GM23338 (cell line): ENCODE results near the gene MYO6.

Experiments
- CREB1 ChIP-seq: fragments of 250-450 bp; sonication (Bioruptor Pico); IDR thresholded peaks from 2 replicates; pipeline ENCODE4 v1.5.0; 2020; ENCODE audit warnings: low read depth, mild to moderate bottlenecking, moderate library complexity
- EZH2 ChIP-seq: fragments of 200-600 bp; sonication (generic); IDR thresholded peaks from one replicate; pipeline ENCODE4 v1.8.0; 2017; ENCODE audit warnings: antibody characterized with exemption, mild to moderate bottlenecking, low read depth; ENCODE audit not compliant: unreplicated experiment
- EZH2phosphoT487 ChIP-seq: fragments of 200-600 bp; sonication (generic); IDR thresholded peaks from one replicate; pipeline ENCODE4 v1.8.1; 2018; ENCODE audit warnings: antibody characterized with exemption; ENCODE audit not compliant: unreplicated experiment
- JUNB ChIP-seq: IDR thresholded peaks from one replicate; pipeline ENCODE4 v1.6.1; 2016; ENCODE audit warnings: antibody characterized with exemption; ENCODE audit not compliant: unreplicated experiment
- NANOG ChIP-seq: IDR thresholded peaks from 2 replicates; pipeline ENCODE4 v1.6.1; 2016; ENCODE audit warnings: antibody characterized with exemption, borderline replicate concordance
- POLR2AphosphoS5 ChIP-seq: IDR thresholded peaks from 2 replicates; pipeline ENCODE4 v1.6.1; 2016; ENCODE audit warnings: antibody characterized with exemption, low read depth
- STAT1 ChIP-seq: IDR thresholded peaks from one replicate; pipeline ENCODE4 v1.6.1; 2016; ENCODE audit warnings: antibody characterized with exemption; ENCODE audit not compliant: unreplicated experiment
- ZNF114 ChIP-seq: fragments of 250-450 bp; sonication (Bioruptor Pico); IDR thresholded peaks from 2 replicates; pipeline ENCODE4 v1.5.0; 2020; ENCODE audit warnings: mild to moderate bottlenecking, moderate library complexity
- ZNF331 ChIP-seq: fragments of 250-450 bp; sonication (Bioruptor Pico); IDR thresholded peaks from 2 replicates; pipeline ENCODE4 v1.5.0; 2020; ENCODE audit warnings: low read depth, mild to moderate bottlenecking, moderate library complexity
- TF ChIP-seq, protein P1 (sequence below): IDR thresholded peaks from one replicate; pipeline ENCODE4 v1.6.1; 2018; ENCODE audit warnings: antibody characterized with exemption; ENCODE audit not compliant: unreplicated experiment
- TF ChIP-seq, protein P2 (sequence below), 2 experiments: fragments of 200-600 bp in 1 of 2; sonication (generic) in 1 of 2; conservative IDR thresholded peaks; 2 replicates each; pipeline versions ENCODE4 v1.5.1 to v1.6.1; 2016 to 2017; ENCODE audit warnings: antibody characterized with exemption in 2 of 2, low read depth in 2 of 2, mild to moderate bottlenecking in 2 of 2, moderate library complexity in 1 of 2
- TF ChIP-seq, protein P3 (sequence below): IDR thresholded peaks from 2 replicates; pipeline ENCODE4 v1.6.1; 2016; ENCODE audit warnings: antibody characterized with exemption
- TF ChIP-seq, protein P4 (sequence below): fragments of 250-450 bp; sonication (Bioruptor Pico); IDR thresholded peaks from 2 replicates; pipeline ENCODE4 v1.5.0; 2020; ENCODE audit warnings: mild to moderate bottlenecking, moderate library complexity

DNA sequence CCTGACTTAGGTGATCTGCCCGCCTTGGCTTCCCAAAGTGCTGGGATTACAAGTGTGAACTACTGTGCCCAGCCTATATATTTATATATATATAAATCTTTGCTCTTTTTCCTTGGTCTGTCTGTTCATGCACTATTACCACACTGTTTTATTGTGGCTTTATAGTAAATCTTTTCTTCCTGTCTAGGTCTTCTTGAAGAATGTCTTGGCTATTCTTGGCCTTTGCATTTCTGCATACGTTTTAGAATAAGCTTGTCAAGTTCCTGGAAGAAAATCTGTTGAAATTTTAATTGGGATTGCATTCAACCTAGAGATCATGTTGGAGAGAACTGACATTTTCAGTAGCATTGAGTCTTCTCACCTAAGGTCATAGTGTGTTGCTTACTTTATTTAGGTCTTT lies 37.1 kb downstream of the MYO6 start:
- TF ChIP-seq EZH2 (no peak), EZH2phosphoT487 (no peak), POLR2AphosphoS5 (no peak), NANOG (no peak), CREB1 (CRISPR knock-in tag) (no peak), ZNF114 (CRISPR knock-in tag) (no peak), JUNB (no peak), ZNF331 (CRISPR knock-in tag) (no peak), STAT1 (no peak)
- TF ChIP-seq, protein P1, sequence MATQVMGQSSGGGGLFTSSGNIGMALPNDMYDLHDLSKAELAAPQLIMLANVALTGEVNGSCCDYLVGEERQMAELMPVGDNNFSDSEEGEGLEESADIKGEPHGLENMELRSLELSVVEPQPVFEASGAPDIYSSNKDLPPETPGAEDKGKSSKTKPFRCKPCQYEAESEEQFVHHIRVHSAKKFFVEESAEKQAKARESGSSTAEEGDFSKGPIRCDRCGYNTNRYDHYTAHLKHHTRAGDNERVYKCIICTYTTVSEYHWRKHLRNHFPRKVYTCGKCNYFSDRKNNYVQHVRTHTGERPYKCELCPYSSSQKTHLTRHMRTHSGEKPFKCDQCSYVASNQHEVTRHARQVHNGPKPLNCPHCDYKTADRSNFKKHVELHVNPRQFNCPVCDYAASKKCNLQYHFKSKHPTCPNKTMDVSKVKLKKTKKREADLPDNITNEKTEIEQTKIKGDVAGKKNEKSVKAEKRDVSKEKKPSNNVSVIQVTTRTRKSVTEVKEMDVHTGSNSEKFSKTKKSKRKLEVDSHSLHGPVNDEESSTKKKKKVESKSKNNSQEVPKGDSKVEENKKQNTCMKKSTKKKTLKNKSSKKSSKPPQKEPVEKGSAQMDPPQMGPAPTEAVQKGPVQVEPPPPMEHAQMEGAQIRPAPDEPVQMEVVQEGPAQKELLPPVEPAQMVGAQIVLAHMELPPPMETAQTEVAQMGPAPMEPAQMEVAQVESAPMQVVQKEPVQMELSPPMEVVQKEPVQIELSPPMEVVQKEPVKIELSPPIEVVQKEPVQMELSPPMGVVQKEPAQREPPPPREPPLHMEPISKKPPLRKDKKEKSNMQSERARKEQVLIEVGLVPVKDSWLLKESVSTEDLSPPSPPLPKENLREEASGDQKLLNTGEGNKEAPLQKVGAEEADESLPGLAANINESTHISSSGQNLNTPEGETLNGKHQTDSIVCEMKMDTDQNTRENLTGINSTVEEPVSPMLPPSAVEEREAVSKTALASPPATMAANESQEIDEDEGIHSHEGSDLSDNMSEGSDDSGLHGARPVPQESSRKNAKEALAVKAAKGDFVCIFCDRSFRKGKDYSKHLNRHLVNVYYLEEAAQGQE = no peak
- TF ChIP-seq, protein P2, sequence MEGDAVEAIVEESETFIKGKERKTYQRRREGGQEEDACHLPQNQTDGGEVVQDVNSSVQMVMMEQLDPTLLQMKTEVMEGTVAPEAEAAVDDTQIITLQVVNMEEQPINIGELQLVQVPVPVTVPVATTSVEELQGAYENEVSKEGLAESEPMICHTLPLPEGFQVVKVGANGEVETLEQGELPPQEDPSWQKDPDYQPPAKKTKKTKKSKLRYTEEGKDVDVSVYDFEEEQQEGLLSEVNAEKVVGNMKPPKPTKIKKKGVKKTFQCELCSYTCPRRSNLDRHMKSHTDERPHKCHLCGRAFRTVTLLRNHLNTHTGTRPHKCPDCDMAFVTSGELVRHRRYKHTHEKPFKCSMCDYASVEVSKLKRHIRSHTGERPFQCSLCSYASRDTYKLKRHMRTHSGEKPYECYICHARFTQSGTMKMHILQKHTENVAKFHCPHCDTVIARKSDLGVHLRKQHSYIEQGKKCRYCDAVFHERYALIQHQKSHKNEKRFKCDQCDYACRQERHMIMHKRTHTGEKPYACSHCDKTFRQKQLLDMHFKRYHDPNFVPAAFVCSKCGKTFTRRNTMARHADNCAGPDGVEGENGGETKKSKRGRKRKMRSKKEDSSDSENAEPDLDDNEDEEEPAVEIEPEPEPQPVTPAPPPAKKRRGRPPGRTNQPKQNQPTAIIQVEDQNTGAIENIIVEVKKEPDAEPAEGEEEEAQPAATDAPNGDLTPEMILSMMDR (conservative IDR thresholded peaks at IDR 0.05; ENCODE audit: low read depth in 2 of 2) = no peak
- TF ChIP-seq, protein P3, sequence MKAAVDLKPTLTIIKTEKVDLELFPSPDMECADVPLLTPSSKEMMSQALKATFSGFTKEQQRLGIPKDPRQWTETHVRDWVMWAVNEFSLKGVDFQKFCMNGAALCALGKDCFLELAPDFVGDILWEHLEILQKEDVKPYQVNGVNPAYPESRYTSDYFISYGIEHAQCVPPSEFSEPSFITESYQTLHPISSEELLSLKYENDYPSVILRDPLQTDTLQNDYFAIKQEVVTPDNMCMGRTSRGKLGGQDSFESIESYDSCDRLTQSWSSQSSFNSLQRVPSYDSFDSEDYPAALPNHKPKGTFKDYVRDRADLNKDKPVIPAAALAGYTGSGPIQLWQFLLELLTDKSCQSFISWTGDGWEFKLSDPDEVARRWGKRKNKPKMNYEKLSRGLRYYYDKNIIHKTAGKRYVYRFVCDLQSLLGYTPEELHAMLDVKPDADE = no peak
- TF ChIP-seq, protein P4, sequence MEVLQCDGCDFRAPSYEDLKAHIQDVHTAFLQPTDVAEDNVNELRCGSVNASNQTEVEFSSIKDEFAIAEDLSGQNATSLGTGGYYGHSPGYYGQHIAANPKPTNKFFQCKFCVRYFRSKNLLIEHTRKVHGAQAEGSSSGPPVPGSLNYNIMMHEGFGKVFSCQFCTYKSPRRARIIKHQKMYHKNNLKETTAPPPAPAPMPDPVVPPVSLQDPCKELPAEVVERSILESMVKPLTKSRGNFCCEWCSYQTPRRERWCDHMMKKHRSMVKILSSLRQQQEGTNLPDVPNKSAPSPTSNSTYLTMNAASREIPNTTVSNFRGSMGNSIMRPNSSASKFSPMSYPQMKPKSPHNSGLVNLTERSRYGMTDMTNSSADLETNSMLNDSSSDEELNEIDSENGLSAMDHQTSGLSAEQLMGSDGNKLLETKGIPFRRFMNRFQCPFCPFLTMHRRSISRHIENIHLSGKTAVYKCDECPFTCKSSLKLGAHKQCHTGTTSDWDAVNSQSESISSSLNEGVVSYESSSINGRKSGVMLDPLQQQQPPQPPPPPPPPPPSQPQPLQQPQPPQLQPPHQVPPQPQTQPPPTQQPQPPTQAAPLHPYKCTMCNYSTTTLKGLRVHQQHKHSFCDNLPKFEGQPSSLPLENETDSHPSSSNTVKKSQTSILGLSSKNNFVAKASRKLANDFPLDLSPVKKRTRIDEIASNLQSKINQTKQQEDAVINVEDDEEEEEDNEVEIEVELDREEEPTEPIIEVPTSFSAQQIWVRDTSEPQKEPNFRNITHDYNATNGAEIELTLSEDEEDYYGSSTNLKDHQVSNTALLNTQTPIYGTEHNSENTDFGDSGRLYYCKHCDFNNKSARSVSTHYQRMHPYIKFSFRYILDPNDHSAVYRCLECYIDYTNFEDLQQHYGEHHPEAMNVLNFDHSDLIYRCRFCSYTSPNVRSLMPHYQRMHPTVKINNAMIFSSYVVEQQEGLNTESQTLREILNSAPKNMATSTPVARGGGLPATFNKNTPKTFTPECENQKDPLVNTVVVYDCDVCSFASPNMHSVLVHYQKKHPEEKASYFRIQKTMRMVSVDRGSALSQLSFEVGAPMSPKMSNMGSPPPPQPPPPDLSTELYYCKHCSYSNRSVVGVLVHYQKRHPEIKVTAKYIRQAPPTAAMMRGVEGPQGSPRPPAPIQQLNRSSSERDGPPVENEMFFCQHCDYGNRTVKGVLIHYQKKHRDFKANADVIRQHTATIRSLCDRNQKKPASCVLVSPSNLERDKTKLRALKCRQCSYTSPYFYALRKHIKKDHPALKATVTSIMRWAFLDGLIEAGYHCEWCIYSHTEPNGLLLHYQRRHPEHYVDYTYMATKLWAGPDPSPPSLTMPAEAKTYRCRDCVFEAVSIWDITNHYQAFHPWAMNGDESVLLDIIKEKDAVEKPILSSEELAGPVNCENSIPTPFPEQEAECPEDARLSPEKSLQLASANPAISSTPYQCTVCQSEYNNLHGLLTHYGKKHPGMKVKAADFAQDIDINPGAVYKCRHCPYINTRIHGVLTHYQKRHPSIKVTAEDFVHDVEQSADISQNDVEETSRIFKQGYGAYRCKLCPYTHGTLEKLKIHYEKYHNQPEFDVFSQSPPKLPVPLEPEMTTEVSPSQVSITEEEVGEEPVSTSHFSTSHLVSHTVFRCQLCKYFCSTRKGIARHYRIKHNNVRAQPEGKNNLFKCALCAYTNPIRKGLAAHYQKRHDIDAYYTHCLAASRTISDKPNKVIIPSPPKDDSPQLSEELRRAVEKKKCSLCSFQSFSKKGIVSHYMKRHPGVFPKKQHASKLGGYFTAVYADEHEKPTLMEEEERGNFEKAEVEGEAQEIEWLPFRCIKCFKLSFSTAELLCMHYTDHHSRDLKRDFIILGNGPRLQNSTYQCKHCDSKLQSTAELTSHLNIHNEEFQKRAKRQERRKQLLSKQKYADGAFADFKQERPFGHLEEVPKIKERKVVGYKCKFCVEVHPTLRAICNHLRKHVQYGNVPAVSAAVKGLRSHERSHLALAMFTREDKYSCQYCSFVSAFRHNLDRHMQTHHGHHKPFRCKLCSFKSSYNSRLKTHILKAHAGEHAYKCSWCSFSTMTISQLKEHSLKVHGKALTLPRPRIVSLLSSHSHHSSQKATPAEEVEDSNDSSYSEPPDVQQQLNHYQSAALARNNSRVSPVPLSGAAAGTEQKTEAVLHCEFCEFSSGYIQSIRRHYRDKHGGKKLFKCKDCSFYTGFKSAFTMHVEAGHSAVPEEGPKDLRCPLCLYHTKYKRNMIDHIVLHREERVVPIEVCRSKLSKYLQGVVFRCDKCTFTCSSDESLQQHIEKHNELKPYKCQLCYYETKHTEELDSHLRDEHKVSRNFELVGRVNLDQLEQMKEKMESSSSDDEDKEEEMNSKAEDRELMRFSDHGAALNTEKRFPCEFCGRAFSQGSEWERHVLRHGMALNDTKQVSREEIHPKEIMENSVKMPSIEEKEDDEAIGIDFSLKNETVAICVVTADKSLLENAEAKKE (CRISPR knock-in tag) = no peak
